GM23338 (cell line): Measurements from ENCODE around the gene PPCS. TPM values are rescaled to one million over a fixed set of nuclear protein-coding genes. Genes with fewer than 3 reads are reported as not detected.

Source experiments
- ATAC-seq: fragments of 200-7000 bp; cut with Tn5 transposase; 3 replicates; pipeline ENCODE4 v1.9.1; 2020
- DNase-seq: peaks from one replicate; pipeline ENCODE4 v3.0.0-alpha.2; 2015; ENCODE audit warnings: low spot score
- H2AFZ ChIP-seq: fragments of 200-600 bp; sonication (generic); 2 replicates; pipeline ENCODE4 v1.8.0; 2016; ENCODE audit warnings: antibody characterized with exemption, mild to moderate bottlenecking, moderate library complexity
- H3F3A ChIP-seq: fragments of 200-600 bp; sonication (generic); replicated peaks from 2 replicates; pipeline ENCODE4 v1.8.0; 2017; ENCODE audit warnings: antibody characterized with exemption, mixed run types, low read depth
- H3K27ac ChIP-seq: fragments of 200-600 bp; sonication (generic); 2 replicates; pipeline ENCODE4 v1.6.1; 2016; ENCODE audit warnings: low read depth
- H3K27me3 ChIP-seq: fragments of 200-600 bp; sonication (generic); 2 replicates; pipeline ENCODE4 v1.8.0; 2016; ENCODE audit warnings: mild to moderate bottlenecking, mixed run types, moderate library complexity; ENCODE audit not compliant: insufficient read depth
- H3K36me3 ChIP-seq: fragments of 200-600 bp; sonication (generic); 2 replicates; pipeline ENCODE4 v1.8.0; 2016; ENCODE audit warnings: mild to moderate bottlenecking; ENCODE audit not compliant: insufficient read depth
- H3K4me1 ChIP-seq: fragments of 200-600 bp; sonication (generic); 2 replicates; pipeline ENCODE4 v1.8.0; 2016; ENCODE audit warnings: mild to moderate bottlenecking, moderate library complexity; ENCODE audit not compliant: insufficient read depth
- H3K4me2 ChIP-seq: fragments of 200-600 bp; sonication (generic); 2 replicates; pipeline ENCODE4 v1.7.1; 2017; ENCODE audit warnings: mixed run types
- H3K4me3 ChIP-seq: fragments of 200-600 bp; sonication (generic); 2 replicates; pipeline ENCODE4 v1.6.1; 2016; ENCODE audit warnings: mixed run types
- H3K79me2 ChIP-seq: fragments of 200-600 bp; sonication (generic); replicated peaks from 2 replicates; pipeline ENCODE4 v1.8.0; 2017; ENCODE audit warnings: mild to moderate bottlenecking; ENCODE audit not compliant: insufficient read depth
- H3K9me2 ChIP-seq: fragments of 200-600 bp; sonication (generic); 2 replicates; pipeline ENCODE4 v1.8.0; 2017; ENCODE audit not compliant: insufficient read depth
- H4K20me1 ChIP-seq: fragments of 200-600 bp; sonication (generic); replicated peaks from 2 replicates; pipeline ENCODE4 v1.8.0; 2017; ENCODE audit warnings: mild to moderate bottlenecking; ENCODE audit not compliant: insufficient read depth
- H3K27ac Mint-ChIP-seq: 2 replicates; pipeline ENCODE4 v1.8.0; 2020; ENCODE audit warnings: inconsistent platforms, mild to moderate bottlenecking, moderate library complexity, mixed read lengths
- H3K27me3 Mint-ChIP-seq: 3 replicates; pipeline ENCODE4 v1.8.0; 2022; ENCODE audit warnings: low read depth, mild to moderate bottlenecking, moderate library complexity, mixed read lengths, inconsistent platforms; ENCODE audit not compliant: insufficient read depth, poor library complexity
- H3K36me3 Mint-ChIP-seq: 3 replicates; pipeline ENCODE4 v1.8.0; 2021; ENCODE audit warnings: low read depth, mild to moderate bottlenecking, inconsistent platforms, moderate library complexity, mixed read lengths
- H3K4me1 Mint-ChIP-seq: 3 replicates; pipeline ENCODE4 v1.8.0; 2020; ENCODE audit warnings: mild to moderate bottlenecking, inconsistent platforms, mixed read lengths
- H3K4me3 Mint-ChIP-seq: 3 replicates; pipeline ENCODE4 v1.8.0; 2021; ENCODE audit warnings: moderate library complexity, mild to moderate bottlenecking, inconsistent platforms, mixed read lengths
- H3K9me3 Mint-ChIP-seq: 3 replicates; pipeline ENCODE4 v1.8.0; 2020; ENCODE audit warnings: moderate library complexity, mild to moderate bottlenecking, inconsistent platforms, mixed read lengths
- CREB1 ChIP-seq: fragments of 250-450 bp; sonication (Bioruptor Pico); IDR thresholded peaks from 2 replicates; pipeline ENCODE4 v1.5.0; 2020; ENCODE audit warnings: low read depth, mild to moderate bottlenecking, moderate library complexity
- ETS1 ChIP-seq: IDR thresholded peaks from 2 replicates; pipeline ENCODE4 v1.6.1; 2016; ENCODE audit warnings: antibody characterized with exemption
- EZH2 ChIP-seq: fragments of 200-600 bp; sonication (generic); IDR thresholded peaks from one replicate; pipeline ENCODE4 v1.8.0; 2017; ENCODE audit warnings: antibody characterized with exemption, mild to moderate bottlenecking, low read depth; ENCODE audit not compliant: unreplicated experiment
- EZH2phosphoT487 ChIP-seq: fragments of 200-600 bp; sonication (generic); IDR thresholded peaks from one replicate; pipeline ENCODE4 v1.8.1; 2018; ENCODE audit warnings: antibody characterized with exemption; ENCODE audit not compliant: unreplicated experiment
- JUNB ChIP-seq: IDR thresholded peaks from one replicate; pipeline ENCODE4 v1.6.1; 2016; ENCODE audit warnings: antibody characterized with exemption; ENCODE audit not compliant: unreplicated experiment
- REST ChIP-seq: IDR thresholded peaks from one replicate; pipeline ENCODE4 v1.6.1; 2018; ENCODE audit warnings: antibody characterized with exemption; ENCODE audit not compliant: unreplicated experiment
- STAT1 ChIP-seq: IDR thresholded peaks from one replicate; pipeline ENCODE4 v1.6.1; 2016; ENCODE audit warnings: antibody characterized with exemption; ENCODE audit not compliant: unreplicated experiment
- ZNF331 ChIP-seq: fragments of 250-450 bp; sonication (Bioruptor Pico); IDR thresholded peaks from 2 replicates; pipeline ENCODE4 v1.5.0; 2020; ENCODE audit warnings: low read depth, mild to moderate bottlenecking, moderate library complexity
- polyA plus RNA-seq: library from polyadenylated mRNA; unstranded; fragments of >200 nt; fragmentation: Nextera tagmentation; extraction: Ambion mirVana; gene quantifications from 2 replicates; pipeline ENCODE4 v1.2.1, GENCODE V29; 2016
- total RNA-seq: library from RNA; depleted of rRNA; stranded (reverse); fragments of >200 nt; shearing (Covaris generic); gene quantifications from 2 replicates; pipeline ENCODE4 v1.2.3, GENCODE V29; 2014

PPCS gene
- total and polyA plus RNA-seq, 2 experiments from 2014 or later: 35.6 to 47.6 TPM

- H3K4me3 ChIP-seq: peak within 1 kb of the TSS; percentile 64
- Mint-ChIP-seq H3K27ac (peak within 1 kb of the TSS; percentile 89), H3K4me3 (peak within 1 kb of the TSS; percentile 90), H3K27me3 (no peaks in the 10 kb centered on the region), H3K9me3 (no peaks in the 10 kb centered on the region), H3K4me1 (peaks cover 12% of the 10 kb centered on the region), H3K36me3 (peaks cover 17% of the 10 kb centered on the region)
- H3K4me1 ChIP-seq: peaks cover 8% of the 10 kb centered on the region
- no peaks in the 10 kb centered on the region for H4K20me1 ChIP-seq
- peak within 1 kb of the TSS; percentile 22; the same call in 1 of the 2 replicates for H3K27ac ChIP-seq
- DNase-seq: peak; percentile 99
- H3K9me2 ChIP-seq: no peaks in the 10 kb centered on the region
- H3K4me2 ChIP-seq: peak within 1 kb of the TSS; percentile 94
- H3K36me3 ChIP-seq: no peaks in the 10 kb centered on the region; the same call in 1 of the 2 replicates
- H2AFZ ChIP-seq: peak within 1 kb of the TSS; percentile 93
- peaks cover 7% of the 10 kb centered on the region; the same call in 1 of the 2 replicates for H3K27me3 ChIP-seq
- peaks cover 8% of the 10 kb centered on the region; the same call in 1 of the 2 replicates for H3K79me2 ChIP-seq
- ATAC-seq: peak; percentile 99
- TF ChIP-seq EZH2phosphoT487: no peak
- TF ChIP-seq ETS1: peak; percentile 33; the same call in 1 of the 2 replicates
- TF ChIP-seq CREB1: peak; percentile 61
- no peak for TF ChIP-seq JUNB
- H3F3A ChIP-seq: no peaks in the 10 kb centered on the region
Measured at GRCh38 chr1:42462828-42463763, 6.8 kb downstream of the PPCS start, which contains the start of gene CCDC30. TSS of gene CCDC30 (plus strand) at chr1:42463286. CDS start at chr1:42480552, 17,266 bp downstream.

GRCh38 chr1:42463921-42464320 is 7.6 kb downstream of the PPCS start:
- Histone ChIP-seq H3F3A (no peaks in the 10 kb centered on the region), H3K9me2 (no peaks in the 10 kb centered on the region), H3K4me2 (peak overlapping the region; percentile 94), H3K27me3 (peaks cover 7% of the 10 kb centered on the region; the same call in 1 of the 2 replicates), H3K79me2 (no peaks in the 10 kb centered on the region), H4K20me1 (no peaks in the 10 kb centered on the region), H3K4me1 (peaks cover 8% of the 10 kb centered on the region), H3K27ac (no peak overlapping the region), H3K36me3 (no peaks in the 10 kb centered on the region; the same call in 1 of the 2 replicates), H3K4me3 (peak overlapping the region; percentile 64), H2AFZ (peak overlapping the region; percentile 93)
- peaks cover 12% of the 10 kb centered on the region for H3K4me1 Mint-ChIP-seq
- no peak for TF ChIP-seq ZNF331 (CRISPR knock-in tag)
- no peak for TF ChIP-seq STAT1
- no peak for TF ChIP-seq REST
- no peak for TF ChIP-seq EZH2
- H3K27ac Mint-ChIP-seq: no peak overlapping the region
- H3K4me3 Mint-ChIP-seq: peak overlapping the region; percentile 90
- ATAC-seq (no peak), DNase-seq (no peak)
- no peaks in the 10 kb centered on the region for H3K9me3 Mint-ChIP-seq
- H3K36me3 Mint-ChIP-seq: peaks cover 11% of the 10 kb centered on the region; the same call in 2 of the 3 replicates
- H3K27me3 Mint-ChIP-seq: no peaks in the 10 kb centered on the region
